PFSK-1 (cell line): ENCODE data around the gene MED15.

ENCODE experiments used
- FOXP2 ChIP-seq: optimal IDR thresholded peaks from 2 replicates; pipeline ENCODE3; 2011; ENCODE audit warnings: borderline replicate concordance, control low read depth, inconsistent platforms; ENCODE audit not compliant: insufficient read depth; ENCODE audit errors: extremely low read length, extremely low read depth
- POLR2AphosphoS5 ChIP-seq: IDR thresholded peaks from 2 replicates; pipeline ENCODE4 v1.6.1; 2012; ENCODE audit warnings: low read depth, mild to moderate bottlenecking, control low read depth, low read length, moderate library complexity
- REST ChIP-seq, 2 experiments: IDR thresholded peaks; 2 replicates each; pipeline versions ENCODE4 v1.6.1 to v1.8.0; 2011 to 2012; ENCODE audit warnings: low read depth in 2 of 2, low read length in 2 of 2, control low read depth in 1 of 2, inconsistent platforms in 1 of 2, mild to moderate bottlenecking in 1 of 2, moderate library complexity in 1 of 2; ENCODE audit not compliant: insufficient read depth in 1 of 2
- SIN3A ChIP-seq: IDR thresholded peaks from 2 replicates; pipeline ENCODE4 v1.6.1; 2012; ENCODE audit warnings: mild to moderate bottlenecking, low read length, moderate library complexity, borderline replicate concordance; ENCODE audit not compliant: insufficient read depth
- TAF1 ChIP-seq: IDR thresholded peaks from 2 replicates; pipeline ENCODE4 v1.6.1; 2012; ENCODE audit warnings: low read length, control low read depth, borderline replicate concordance; ENCODE audit not compliant: insufficient read depth

Gene MED15

GRCh38 chr22:20545681-20546521 is 38.5 kb downstream of the MED15 start:
- TF ChIP-seq FOXP2 (no peak), SIN3A (no peak), TAF1 (no peak), REST (IDR thresholded peaks at IDR 0.05; ENCODE audit: insufficient read depth in 1 of 2, low read depth in 2 of 2, low read length in 2 of 2) (no peak), POLR2AphosphoS5 (no peak)

DNA sequence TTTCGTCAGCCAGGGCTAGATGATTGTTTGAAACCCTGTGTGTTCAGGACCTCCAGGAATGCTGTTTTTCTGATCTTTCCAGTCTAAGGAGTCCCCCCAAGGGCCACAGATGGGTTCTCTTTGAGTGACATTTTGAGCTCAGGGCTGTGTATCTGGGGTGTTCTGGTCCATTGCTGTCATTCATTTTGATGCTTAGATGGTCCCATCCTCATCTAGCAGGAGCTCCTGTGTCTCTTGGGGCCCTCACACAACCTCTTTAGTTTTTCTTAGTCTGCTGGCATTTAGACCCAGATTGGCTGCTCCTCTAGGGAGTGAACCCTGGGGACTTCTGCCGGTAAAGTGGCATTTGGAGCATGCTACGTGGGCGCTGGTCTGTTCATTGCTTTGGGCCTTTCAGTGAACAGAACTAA is 39.1 kb downstream of the MED15 start:
- TF ChIP-seq SIN3A: no peak
- TF ChIP-seq REST (IDR thresholded peaks at IDR 0.05; ENCODE audit: insufficient read depth in 1 of 2, low read depth in 2 of 2, low read length in 2 of 2): no peak
- no peak for TF ChIP-seq POLR2AphosphoS5
- TF ChIP-seq FOXP2: no peak

DNA sequence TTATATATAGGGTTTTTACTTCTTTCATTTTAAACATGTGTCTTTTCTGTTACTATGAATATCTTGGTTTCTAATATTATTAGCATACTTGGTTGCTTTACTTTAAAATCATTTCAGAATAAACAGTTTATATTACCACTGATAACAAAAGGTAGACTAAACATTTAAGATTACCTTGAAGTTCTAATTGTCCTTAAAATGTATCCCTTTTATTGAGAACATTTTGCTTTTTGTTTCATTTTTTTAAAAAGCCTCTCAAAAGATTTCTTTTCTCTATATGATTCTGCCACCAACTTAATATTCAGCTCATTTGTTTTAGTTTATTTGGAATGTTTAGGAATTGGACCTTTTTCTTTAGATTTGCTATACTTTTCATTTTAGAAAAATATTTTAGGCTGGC is 39.6 kb downstream of the MED15 start:
- TF ChIP-seq FOXP2 (no peak), SIN3A (no peak), TAF1 (no peak), POLR2AphosphoS5 (no peak), REST (IDR thresholded peaks at IDR 0.05; ENCODE audit: insufficient read depth in 1 of 2, low read depth in 2 of 2, low read length in 2 of 2) (no peak)

DNA sequence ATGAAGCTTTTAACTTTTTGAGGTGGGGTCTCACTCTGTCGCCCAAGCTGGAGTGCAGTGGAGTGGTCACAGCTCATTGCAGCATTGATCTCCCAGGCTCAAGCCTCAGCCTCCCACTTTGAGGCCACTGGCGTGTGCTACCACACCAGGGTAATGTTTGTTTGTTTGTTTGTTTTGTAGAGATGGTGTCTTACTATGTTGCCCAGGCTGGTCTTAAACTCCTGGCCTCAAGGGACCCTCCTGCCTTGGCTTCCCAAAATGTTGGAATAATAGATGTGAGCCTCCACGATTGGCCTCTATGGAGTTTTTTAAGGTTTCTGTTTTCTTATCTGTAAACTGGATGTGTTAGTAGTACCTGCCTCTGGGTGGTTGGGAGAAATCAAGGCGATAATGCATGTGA is 41.4 kb downstream of the MED15 start:
- TF ChIP-seq SIN3A (no peak), FOXP2 (no peak)

GRCh38 chr22:20549232-20549841 is 41.9 kb downstream of the MED15 start:
- TF ChIP-seq REST (IDR thresholded peaks at IDR 0.05; ENCODE audit: insufficient read depth in 1 of 2, low read depth in 2 of 2, low read length in 2 of 2) (no peak), POLR2AphosphoS5 (no peak), FOXP2 (no peak), TAF1 (no peak), SIN3A (no peak)
